NT2/D1 (cell line): ENCODE data around the gene PRAMEF12.

Source experiments
- DNase-seq: peaks from one replicate; pipeline ENCODE4 v3.0.0-alpha.2; 2011; ENCODE audit warnings: low read depth, low spot score
- H3K27me3 ChIP-seq: 2 replicates; pipeline ENCODE4 v1.6.0; 2011; ENCODE audit warnings: mild to moderate bottlenecking; ENCODE audit not compliant: insufficient read length, insufficient read depth
- H3K36me3 ChIP-seq: 2 replicates; pipeline ENCODE4 v1.6.1; 2011; ENCODE audit warnings: mild to moderate bottlenecking, low read length, mixed read lengths; ENCODE audit not compliant: insufficient read depth, insufficient read length
- H3K4me1 ChIP-seq: 2 replicates; pipeline ENCODE4 v1.5.1; 2011; ENCODE audit not compliant: insufficient read depth, insufficient read length
- H3K4me3 ChIP-seq: 2 replicates; pipeline ENCODE4 v1.5.1; 2011; ENCODE audit warnings: low read depth; ENCODE audit not compliant: insufficient read length
- H3K9ac ChIP-seq: 2 replicates; pipeline ENCODE4 v1.6.0; 2011; ENCODE audit warnings: low read depth; ENCODE audit not compliant: insufficient read length
- H3K9me3 ChIP-seq: 2 replicates; pipeline ENCODE4 v1.5.1; 2011; ENCODE audit warnings: mild to moderate bottlenecking, low read length; ENCODE audit not compliant: insufficient read depth
- SUZ12 ChIP-seq: IDR thresholded peaks from 2 replicates; pipeline ENCODE4 v1.6.1; 2011; ENCODE audit not compliant: insufficient read length, insufficient read depth; ENCODE audit errors: extremely low read depth
- YY1 ChIP-seq: IDR thresholded peaks from 2 replicates; pipeline ENCODE4 v1.6.1; 2011; ENCODE audit not compliant: insufficient read length, insufficient read depth
- ZNF274 ChIP-seq: IDR thresholded peaks from 2 replicates; pipeline ENCODE4 v1.6.1; 2011; ENCODE audit warnings: mild to moderate bottlenecking, low read depth, low read length

The PRAMEF12 gene

DNA sequence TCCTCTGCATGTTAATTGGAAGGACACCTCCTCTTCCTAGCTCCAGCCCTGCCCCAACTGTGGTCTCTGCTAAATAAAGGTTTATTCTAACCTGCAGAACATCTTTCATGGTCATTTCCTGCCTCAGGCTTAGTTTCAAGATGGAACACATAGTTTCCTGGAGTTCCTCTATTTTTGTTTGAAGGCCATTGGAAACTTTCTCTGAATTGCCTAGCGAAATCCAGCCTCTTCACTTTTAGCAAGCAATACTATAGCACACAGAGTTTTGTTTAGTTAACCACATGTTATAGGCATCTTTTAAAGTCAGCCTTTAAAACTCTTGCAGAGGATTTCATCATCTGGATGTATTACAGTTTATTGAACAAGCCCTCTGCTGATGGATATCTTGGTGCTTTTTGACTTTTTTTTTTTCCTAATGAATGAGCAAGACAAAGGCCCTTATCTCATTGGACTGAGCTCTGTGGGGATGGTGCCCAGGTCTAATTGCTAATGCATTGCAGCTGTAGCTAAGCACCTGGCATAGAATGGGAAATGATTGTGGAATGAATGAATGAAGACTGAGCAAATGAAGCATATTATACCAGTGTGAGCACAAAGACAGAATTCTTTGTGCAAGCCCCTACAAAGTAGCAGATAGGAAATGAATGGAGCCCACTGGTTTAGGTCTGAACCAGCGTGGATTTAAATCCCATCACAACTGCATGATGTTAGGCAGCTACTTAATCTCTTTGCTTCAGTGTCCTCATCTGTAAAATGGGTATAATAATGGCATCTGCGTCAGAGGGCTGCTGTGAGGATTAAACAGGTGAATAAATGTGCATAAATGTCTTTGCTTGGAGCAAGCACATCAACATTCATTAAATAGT, 28.2 kb upstream of the PRAMEF12 start:
- no peak overlapping the region for H3K9ac ChIP-seq
- no peak for DNase-seq
- TF ChIP-seq ZNF274 = no peak
- TF ChIP-seq YY1 = no peak
- TF ChIP-seq SUZ12 = no peak
- no peaks in the 10 kb centered on the region for H3K27me3 ChIP-seq
- H3K36me3 ChIP-seq = no peaks in the 10 kb centered on the region
- H3K4me1 ChIP-seq = no peaks in the 10 kb centered on the region
- peaks cover 8% of the 10 kb centered on the region; the same call in 1 of the 2 replicates for H3K9me3 ChIP-seq
- no peak overlapping the region for H3K4me3 ChIP-seq

DNA sequence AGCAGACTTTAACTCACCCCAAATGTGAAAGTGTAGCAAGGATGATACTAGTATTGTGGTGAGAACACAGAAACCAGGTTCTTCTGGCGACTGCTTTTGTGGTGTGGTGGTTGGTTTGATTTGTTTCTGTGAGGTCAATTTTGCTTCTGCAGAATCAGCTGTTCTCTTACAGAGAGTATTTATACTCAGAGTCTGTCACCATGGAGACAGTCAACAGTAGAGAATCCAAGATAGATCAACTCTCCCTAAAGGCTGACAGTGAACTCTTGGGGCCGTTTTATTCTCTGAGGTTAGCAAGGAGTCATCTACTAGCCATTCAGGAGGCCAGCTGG, 27.6 kb upstream of the PRAMEF12 start, which contains the start of gene CFAP107:
CFAP107 (plus strand) TSS at position 209 of the 332 bp plus-strand sequence. CDS start 231 bp downstream, outside the sequence.
- Histone ChIP-seq H3K9me3 (peaks cover 8% of the 10 kb centered on the region; the same call in 1 of the 2 replicates), H3K4me3 (no peak within 1 kb of the TSS), H3K4me1 (no peaks in the 10 kb centered on the region), H3K9ac (no peak within 1 kb of the TSS), H3K36me3 (no peaks in the 10 kb centered on the region), H3K27me3 (no peaks in the 10 kb centered on the region)
- TF ChIP-seq SUZ12 = no peak
- no peak for TF ChIP-seq ZNF274
- no peak for TF ChIP-seq YY1
- no peak for DNase-seq

- Histone ChIP-seq H3K4me1 (no peaks in the 10 kb centered on the region), H3K36me3 (no peaks in the 10 kb centered on the region), H3K27me3 (no peaks in the 10 kb centered on the region), H3K9me3 (peaks cover 8% of the 10 kb centered on the region; the same call in 1 of the 2 replicates), H3K9ac (no peak overlapping the region), H3K4me3 (no peak overlapping the region)
- no peak for TF ChIP-seq YY1
- no peak for TF ChIP-seq SUZ12
- DNase-seq = no peak
Observed at GRCh38 chr1:12748778-12749355, 24.7 kb upstream of the PRAMEF12 start.

GRCh38 chr1:12754738-12755137, 18.8 kb upstream of the PRAMEF12 start:
- DNase-seq = no peak
- peaks cover 4% of the 10 kb centered on the region for H3K27me3 ChIP-seq

DNA sequence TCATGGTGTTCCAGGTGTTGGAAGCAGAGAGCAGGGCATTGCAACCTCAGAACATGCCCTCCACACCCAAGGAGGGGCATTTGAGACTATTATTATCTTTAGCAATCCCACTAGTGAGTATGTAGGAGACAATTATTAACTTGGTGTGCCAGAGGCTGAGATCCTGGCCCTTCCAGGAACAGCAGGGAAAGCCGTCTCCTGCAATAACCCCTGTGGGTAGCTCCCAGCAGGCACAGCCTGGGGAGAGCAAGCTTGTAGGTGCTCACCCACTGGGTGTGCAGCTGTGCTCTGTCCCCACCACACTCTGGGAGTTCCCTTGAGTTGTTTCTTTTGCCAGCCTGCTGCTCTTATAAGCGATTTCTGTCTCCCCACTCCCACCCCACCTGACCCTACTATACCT, 17.3 kb upstream of the PRAMEF12 start:
- DNase-seq = no peak
- no peak for TF ChIP-seq ZNF274
- TF ChIP-seq YY1 = no peak
- no peak for TF ChIP-seq SUZ12
- no peaks in the 10 kb centered on the region for H3K4me1 ChIP-seq
- no peaks in the 10 kb centered on the region for H3K9me3 ChIP-seq
- no peak overlapping the region for H3K9ac ChIP-seq
- no peak overlapping the region for H3K4me3 ChIP-seq
- H3K27me3 ChIP-seq = peaks cover 4% of the 10 kb centered on the region
- H3K36me3 ChIP-seq = no peaks in the 10 kb centered on the region

More at GRCh38 chr1:12754738-12755137, 18.8 kb upstream of the PRAMEF12 start:
- Histone ChIP-seq H3K9ac (no peak overlapping the region), H3K4me1 (no peaks in the 10 kb centered on the region), H3K9me3 (no peaks in the 10 kb centered on the region), H3K4me3 (no peak overlapping the region), H3K36me3 (no peaks in the 10 kb centered on the region)
- TF ChIP-seq ZNF274 = no peak
- TF ChIP-seq SUZ12 = no peak

- TF ChIP-seq SUZ12 (no peak), YY1 (no peak), ZNF274 (no peak)
- H3K4me3 ChIP-seq = no peak overlapping the region
- H3K4me1 ChIP-seq = no peaks in the 10 kb centered on the region
- DNase-seq = no peak
- H3K36me3 ChIP-seq = no peaks in the 10 kb centered on the region
- no peak overlapping the region for H3K9ac ChIP-seq
- no peaks in the 10 kb centered on the region for H3K9me3 ChIP-seq
- peaks cover 4% of the 10 kb centered on the region for H3K27me3 ChIP-seq
Observed at GRCh38 chr1:12756768-12757413, 16.6 kb upstream of the PRAMEF12 start.

DNA sequence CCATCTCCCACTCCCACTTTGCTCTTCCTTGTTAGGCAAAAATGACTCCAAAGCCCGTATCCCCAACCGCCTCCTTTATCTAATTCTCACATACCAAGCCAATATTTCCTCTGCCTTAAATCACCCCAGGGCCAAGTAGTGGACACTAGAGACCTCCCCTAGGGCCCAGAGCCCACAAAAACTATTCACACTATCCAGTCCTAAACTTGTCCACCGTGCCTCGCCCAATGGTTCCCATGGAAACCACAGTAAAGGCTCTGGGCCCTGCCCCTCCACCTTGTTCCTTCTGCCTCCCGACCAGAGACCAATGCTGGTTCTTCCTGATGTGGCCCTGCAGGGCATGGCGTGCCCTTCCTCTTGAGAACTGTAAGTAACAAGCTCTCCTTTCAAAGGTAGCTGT, 15.7 kb upstream of the PRAMEF12 start:
- no peaks in the 10 kb centered on the region for H3K36me3 ChIP-seq
- H3K27me3 ChIP-seq = peaks cover 4% of the 10 kb centered on the region
- TF ChIP-seq SUZ12 (no peak), ZNF274 (no peak), YY1 (no peak)
- no peaks in the 10 kb centered on the region for H3K9me3 ChIP-seq
- no peak overlapping the region for H3K4me3 ChIP-seq
- no peaks in the 10 kb centered on the region for H3K4me1 ChIP-seq
- no peak for DNase-seq
- no peak overlapping the region for H3K9ac ChIP-seq
